ENCODE data around the gene ZPR1. TPM values are rescaled to one million over a fixed set of nuclear protein-coding genes. Genes with fewer than 3 reads are reported as not detected.

ZPR1 gene
- total RNA-seq, 3 donors from 2014 or later, result 28.5 to 34.6 (median 33.4) TPM

GRCh38 chr11:116792869-116793771, 5.3 kb upstream of the ZPR1 start:
- Histone ChIP-seq H3K4me1 (ENCODE audit: low read depth) (peaks cover 5% of the 10 kb centered on the region), H3K9me3 (no peaks in the 10 kb centered on the region), H3K4me3 (no peak overlapping the region), H3K36me3 (ENCODE audit: low read depth) (no peaks in the 10 kb centered on the region)
- intact Hi-C loops (cut with DNase I, micrococcal nuclease), result loop anchor here in 1 of 2 donors (10.0 kb wide), 1 partner anchor 312 kb away; no protein-coding TSS in a partner anchor
- ATAC-seq (no peak), DNase-seq (no peak)
- no peak for TF ChIP-seq CTCF (IDR thresholded peaks at IDR 0.05)

- intact Hi-C loops (cut with DNase I, micrococcal nuclease), result loop anchor here in 1 of 2 donors (10.0 kb wide), 1 partner anchor 312 kb away; no protein-coding TSS in a partner anchor
- no peak overlapping the region for H3K4me3 ChIP-seq
- no peak for DNase-seq
- peaks cover 5% of the 10 kb centered on the region for H3K4me1 ChIP-seq (ENCODE audit: low read depth)
- no peak for ATAC-seq
- H3K9me3 ChIP-seq, result no peaks in the 10 kb centered on the region
- H3K36me3 ChIP-seq (ENCODE audit: low read depth), result no peaks in the 10 kb centered on the region
- no peak for TF ChIP-seq CTCF (IDR thresholded peaks at IDR 0.05)
Observed at GRCh38 chr11:116792144-116792868, 4.5 kb upstream of the ZPR1 start.

GRCh38 chr11:116791813-116792143, 4.0 kb upstream of the ZPR1 start, which contains the start of gene APOA5:
TSS of gene APOA5 (minus strand) at chr11:116791879. CDS start at chr11:116791860, 19 bp downstream.
- Histone ChIP-seq H3K36me3 (ENCODE audit: low read depth) (no peaks in the 10 kb centered on the region), H3K4me3 (no peak within 1 kb of the TSS), H3K9me3 (no peaks in the 10 kb centered on the region), H3K4me1 (ENCODE audit: low read depth) (peaks cover 9% of the 10 kb centered on the region)
- intact Hi-C loops (cut with DNase I, micrococcal nuclease), result loop anchor here in 1 of 2 donors (10.0 kb wide), 1 partner anchor 313 kb away; no protein-coding TSS in a partner anchor
- TF ChIP-seq CTCF (IDR thresholded peaks at IDR 0.05), result no peak
- no peak for ATAC-seq
- no peak for DNase-seq

- DNase-seq (peak; percentile 81 to 87 (median 85)), ATAC-seq (peak; percentile 71)
- Histone ChIP-seq H3K4me1 (ENCODE audit: low read depth) (peaks cover 11% of the 10 kb centered on the region), H3K4me3 (no peak overlapping the region), H3K9me3 (no peaks in the 10 kb centered on the region), H3K36me3 (ENCODE audit: low read depth) (no peaks in the 10 kb centered on the region)
- intact Hi-C loops (cut with DNase I, micrococcal nuclease), result loop anchor here in 1 of 2 donors (10.0 kb wide), 1 partner anchor 314 kb away; no protein-coding TSS in a partner anchor
- TF ChIP-seq CTCF (IDR thresholded peaks at IDR 0.05), result peak; percentile 89
Observed at GRCh38 chr11:116791002-116791812, 3.4 kb upstream of the ZPR1 start.

All from mucosa of descending colon (tissue), 3 donors.